Adrenal gland (tissue), 5 donors: ENCODE data around the gene TGFA.

Experiments
- POLR2A ChIP-seq, 2 donors: fragments of 450-650 bp; IDR thresholded peaks; one replicate each; pipeline ENCODE4 v1.6.1; 2017; ENCODE audit warnings: antibody characterized with exemption in 2 of 2, mild to moderate bottlenecking in 2 of 2, moderate library complexity in 1 of 2
- TF ChIP-seq, protein P1 (sequence below), 6 experiments: fragments of 450-650 bp in 4 of 6; fragments of 200-600 bp in 2 of 6; sonication (generic) in 1 of 6; IDR thresholded peaks; 1 replicate in 5 of 6; 2 replicates in 1 of 6; pipeline versions ENCODE4 v1.5.1 to v1.8.0; 2016 to 2021; ENCODE audit warnings: antibody characterized with exemption in 6 of 6, mild to moderate bottlenecking in 2 of 6, moderate library complexity in 1 of 6
- donor health status: DM: no; HTN: no; CAD: no.

DNA sequence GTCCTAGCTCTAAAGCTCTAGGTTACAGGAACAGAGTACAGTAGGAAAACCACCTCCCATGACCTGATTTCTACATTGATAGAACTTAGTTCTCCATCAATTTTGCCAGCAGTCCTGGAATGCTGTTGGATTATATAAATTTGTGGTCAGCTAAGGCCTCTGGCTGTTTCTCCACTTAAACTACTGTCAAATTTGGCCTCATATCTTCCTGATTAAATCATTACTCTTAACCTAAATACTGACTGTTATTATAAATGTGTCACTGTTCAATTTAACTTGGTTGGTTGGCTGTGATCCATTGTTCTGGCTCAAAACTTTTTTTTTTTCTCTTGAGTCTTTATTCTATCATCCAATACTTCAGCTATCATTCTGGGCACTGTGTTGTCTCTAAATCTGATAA is 71.2 kb downstream of the TGFA start:
- TF ChIP-seq, protein P1, sequence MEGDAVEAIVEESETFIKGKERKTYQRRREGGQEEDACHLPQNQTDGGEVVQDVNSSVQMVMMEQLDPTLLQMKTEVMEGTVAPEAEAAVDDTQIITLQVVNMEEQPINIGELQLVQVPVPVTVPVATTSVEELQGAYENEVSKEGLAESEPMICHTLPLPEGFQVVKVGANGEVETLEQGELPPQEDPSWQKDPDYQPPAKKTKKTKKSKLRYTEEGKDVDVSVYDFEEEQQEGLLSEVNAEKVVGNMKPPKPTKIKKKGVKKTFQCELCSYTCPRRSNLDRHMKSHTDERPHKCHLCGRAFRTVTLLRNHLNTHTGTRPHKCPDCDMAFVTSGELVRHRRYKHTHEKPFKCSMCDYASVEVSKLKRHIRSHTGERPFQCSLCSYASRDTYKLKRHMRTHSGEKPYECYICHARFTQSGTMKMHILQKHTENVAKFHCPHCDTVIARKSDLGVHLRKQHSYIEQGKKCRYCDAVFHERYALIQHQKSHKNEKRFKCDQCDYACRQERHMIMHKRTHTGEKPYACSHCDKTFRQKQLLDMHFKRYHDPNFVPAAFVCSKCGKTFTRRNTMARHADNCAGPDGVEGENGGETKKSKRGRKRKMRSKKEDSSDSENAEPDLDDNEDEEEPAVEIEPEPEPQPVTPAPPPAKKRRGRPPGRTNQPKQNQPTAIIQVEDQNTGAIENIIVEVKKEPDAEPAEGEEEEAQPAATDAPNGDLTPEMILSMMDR (IDR thresholded peaks at IDR 0.05), result no peak
- no peak for TF ChIP-seq POLR2A (IDR thresholded peaks at IDR 0.05)
